Smooth muscle cell (in vitro differentiated cells): ENCODE measurements around the gene GPX2. TPM values are rescaled to one million over a fixed set of nuclear protein-coding genes. Genes with fewer than 3 reads are reported as not detected.

Experiments used
- DNase-seq: peaks from one replicate; lab custom pipeline; 2025; ENCODE audit not compliant: unreplicated experiment; lab: John Stamatoyannopoulos, UW
- H2AFZ ChIP-seq: fragments of 200-600 bp; sonication (generic); 2 replicates; pipeline ENCODE4 v1.6.0; 2016; ENCODE audit warnings: antibody characterized with exemption, low read depth, mild to moderate bottlenecking
- H3F3A ChIP-seq: fragments of 200-600 bp; sonication (generic); 2 replicates; pipeline ENCODE4 v1.6.0; 2017; ENCODE audit warnings: antibody characterized with exemption, low read depth
- H3K27ac ChIP-seq: fragments of 200-600 bp; sonication (generic); 2 replicates; pipeline ENCODE4 v1.5.1; 2016; ENCODE audit warnings: low read depth, mild to moderate bottlenecking
- H3K27me3 ChIP-seq: fragments of 200-600 bp; sonication (generic); 2 replicates; pipeline ENCODE4 v1.6.1; 2016; ENCODE audit warnings: low read depth, mild to moderate bottlenecking
- H3K36me3 ChIP-seq: fragments of 200-600 bp; sonication (generic); 2 replicates; pipeline ENCODE4 v1.5.1; 2016; ENCODE audit warnings: low read depth
- H3K4me1 ChIP-seq: fragments of 200-600 bp; sonication (generic); 2 replicates; pipeline ENCODE4 v1.5.1; 2016; ENCODE audit warnings: low read depth
- H3K4me2 ChIP-seq: fragments of 200-600 bp; sonication (generic); 2 replicates; pipeline ENCODE4 v1.6.0; 2016; ENCODE audit warnings: mild to moderate bottlenecking
- H3K4me3 ChIP-seq: fragments of 200-600 bp; sonication (generic); 2 replicates; pipeline ENCODE4 v1.5.1; 2016; ENCODE audit warnings: mild to moderate bottlenecking
- H3K79me2 ChIP-seq: fragments of 200-600 bp; sonication (generic); 2 replicates; pipeline ENCODE4 v1.6.0; 2016; ENCODE audit warnings: low read depth, mild to moderate bottlenecking
- H3K9ac ChIP-seq: fragments of 200-600 bp; sonication (generic); 2 replicates; pipeline ENCODE4 v1.6.0; 2016; ENCODE audit warnings: low read depth
- H3K9me3 ChIP-seq: fragments of 200-600 bp; sonication (generic); replicated peaks from 2 replicates; pipeline ENCODE4 v1.5.1; 2016; ENCODE audit warnings: low read depth
- H4K20me1 ChIP-seq: fragments of 200-600 bp; sonication (generic); 2 replicates; pipeline ENCODE4 v1.6.0; 2016; ENCODE audit warnings: low read depth
- WGBS: methylation state at CpG from one replicate; pipeline ENCODE4 v1.1.7; 2016; ENCODE audit warnings: low lambda C conversion rate; 5-methylcytosine and 5-hydroxymethylcytosine counted together
- polyA plus RNA-seq: library from polyadenylated mRNA; unstranded; fragments of >200 nt; fragmentation: Nextera tagmentation; extraction: Ambion mirVana; gene quantifications from 2 replicates; pipeline ENCODE4 v1.2.1, GENCODE V29; 2016
- total RNA-seq: library from RNA; depleted of rRNA; stranded (reverse); fragments of >200 nt; gene quantifications from 2 replicates; pipeline ENCODE4 v1.2.3, GENCODE V29; 2014
- TF ChIP-seq, protein P1 (sequence below): fragments of 200-600 bp; sonication (generic); IDR thresholded peaks from 2 replicates; pipeline ENCODE4 v1.5.1; 2017; ENCODE audit warnings: borderline replicate concordance, mild to moderate bottlenecking, antibody characterized with exemption; ENCODE audit not compliant: insufficient read depth, poor library complexity, severe bottlenecking

The GPX2 gene
- total and polyA plus RNA-seq, 2 experiments from 2014 or later: 0.30 to 3.6 TPM

DNA sequence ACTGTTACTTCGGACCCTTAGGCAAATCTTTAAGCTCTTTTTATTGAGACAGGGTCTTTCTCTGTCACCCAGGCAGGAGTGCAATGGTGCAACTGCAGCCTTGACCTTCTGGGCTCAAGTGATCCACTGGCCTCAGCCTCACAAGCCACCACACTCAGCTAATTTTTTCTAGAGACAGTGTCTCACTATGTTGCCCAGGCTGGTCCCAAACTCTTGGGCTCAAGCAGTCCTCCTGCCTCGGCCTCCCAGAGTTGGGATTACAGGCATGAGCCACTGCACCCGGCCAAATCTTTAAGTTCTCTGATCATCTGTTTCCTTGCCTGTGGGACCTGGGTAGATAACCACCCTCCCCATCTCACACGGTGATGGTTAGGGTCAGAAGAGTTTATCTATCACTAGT is 2.3 kb upstream of the GPX2 start:
- no peak for DNase-seq
- H4K20me1 ChIP-seq: peaks cover 4% of the 10 kb centered on the region
- no peak overlapping the region for H3K27ac ChIP-seq
- H3K27me3 ChIP-seq: no peaks in the 10 kb centered on the region
- H3K4me2 ChIP-seq: no peak overlapping the region
- H3K4me3 ChIP-seq: no peak overlapping the region
- no peaks in the 10 kb centered on the region for H3K79me2 ChIP-seq
- no peaks in the 10 kb centered on the region for H3K9me3 ChIP-seq
- H3K36me3 ChIP-seq: no peaks in the 10 kb centered on the region
- no peak overlapping the region for H3K9ac ChIP-seq
- WGBS: 97% methylated on average over 4 of the region's 4 CpGs
- TF ChIP-seq, protein P1, sequence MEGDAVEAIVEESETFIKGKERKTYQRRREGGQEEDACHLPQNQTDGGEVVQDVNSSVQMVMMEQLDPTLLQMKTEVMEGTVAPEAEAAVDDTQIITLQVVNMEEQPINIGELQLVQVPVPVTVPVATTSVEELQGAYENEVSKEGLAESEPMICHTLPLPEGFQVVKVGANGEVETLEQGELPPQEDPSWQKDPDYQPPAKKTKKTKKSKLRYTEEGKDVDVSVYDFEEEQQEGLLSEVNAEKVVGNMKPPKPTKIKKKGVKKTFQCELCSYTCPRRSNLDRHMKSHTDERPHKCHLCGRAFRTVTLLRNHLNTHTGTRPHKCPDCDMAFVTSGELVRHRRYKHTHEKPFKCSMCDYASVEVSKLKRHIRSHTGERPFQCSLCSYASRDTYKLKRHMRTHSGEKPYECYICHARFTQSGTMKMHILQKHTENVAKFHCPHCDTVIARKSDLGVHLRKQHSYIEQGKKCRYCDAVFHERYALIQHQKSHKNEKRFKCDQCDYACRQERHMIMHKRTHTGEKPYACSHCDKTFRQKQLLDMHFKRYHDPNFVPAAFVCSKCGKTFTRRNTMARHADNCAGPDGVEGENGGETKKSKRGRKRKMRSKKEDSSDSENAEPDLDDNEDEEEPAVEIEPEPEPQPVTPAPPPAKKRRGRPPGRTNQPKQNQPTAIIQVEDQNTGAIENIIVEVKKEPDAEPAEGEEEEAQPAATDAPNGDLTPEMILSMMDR: no peak
- H3F3A ChIP-seq: no peaks in the 10 kb centered on the region
- H2AFZ ChIP-seq: no peak overlapping the region
- no peaks in the 10 kb centered on the region for H3K4me1 ChIP-seq

DNA sequence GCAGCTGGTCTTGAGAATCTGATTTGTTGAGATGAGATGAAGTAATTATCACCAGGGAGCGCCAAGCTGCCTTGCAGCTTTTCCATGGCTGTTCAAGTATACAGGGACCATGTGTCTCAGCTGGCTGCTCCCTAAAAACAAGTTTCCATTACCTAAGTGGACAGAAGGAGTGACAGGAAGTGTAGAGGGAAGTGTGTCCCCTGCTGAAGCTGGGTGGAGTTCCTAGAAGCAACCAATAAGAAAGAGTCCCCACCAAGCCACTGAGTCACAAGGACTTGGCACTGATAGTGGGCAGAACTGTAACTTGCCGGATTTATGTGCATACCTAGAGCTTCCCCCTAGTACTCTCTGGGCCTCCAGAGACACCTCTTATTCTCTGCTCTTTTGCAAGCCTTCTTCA is 1.5 kb upstream of the GPX2 start:
- DNase-seq: no peak
- Histone ChIP-seq H4K20me1 (peaks cover 4% of the 10 kb centered on the region), H3F3A (no peaks in the 10 kb centered on the region), H3K79me2 (no peaks in the 10 kb centered on the region), H3K4me1 (no peaks in the 10 kb centered on the region), H3K4me3 (no peak overlapping the region), H2AFZ (no peak overlapping the region), H3K9me3 (no peaks in the 10 kb centered on the region), H3K9ac (no peak overlapping the region), H3K4me2 (no peak overlapping the region), H3K27me3 (no peaks in the 10 kb centered on the region), H3K27ac (no peak overlapping the region), H3K36me3 (no peaks in the 10 kb centered on the region)
- TF ChIP-seq, protein P1: no peak
- 97% methylated on average over 2 of the region's 2 CpGs for WGBS

DNA sequence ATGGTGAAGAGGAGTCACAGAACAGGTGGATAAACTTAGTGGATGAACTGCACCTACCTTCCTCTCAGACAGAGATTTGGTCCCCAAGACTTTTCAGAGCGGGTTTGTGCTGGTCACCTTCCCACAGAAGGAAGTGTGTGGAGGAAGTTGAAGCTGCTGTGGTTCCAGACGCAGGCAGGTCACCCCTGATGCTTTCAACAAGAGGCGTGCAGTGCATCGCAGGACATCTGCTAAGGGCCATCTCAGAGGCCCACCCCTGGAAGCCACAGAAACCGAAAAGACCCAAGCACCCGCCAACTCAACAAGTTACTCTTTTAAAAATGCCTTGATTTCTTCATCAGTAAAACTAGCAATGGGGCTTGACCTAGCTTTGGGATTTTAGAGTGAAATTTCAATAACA is 1.0 kb upstream of the GPX2 start:
- H3K4me1 ChIP-seq: no peaks in the 10 kb centered on the region
- no peak for DNase-seq
- TF ChIP-seq, protein P1: no peak

DNA sequence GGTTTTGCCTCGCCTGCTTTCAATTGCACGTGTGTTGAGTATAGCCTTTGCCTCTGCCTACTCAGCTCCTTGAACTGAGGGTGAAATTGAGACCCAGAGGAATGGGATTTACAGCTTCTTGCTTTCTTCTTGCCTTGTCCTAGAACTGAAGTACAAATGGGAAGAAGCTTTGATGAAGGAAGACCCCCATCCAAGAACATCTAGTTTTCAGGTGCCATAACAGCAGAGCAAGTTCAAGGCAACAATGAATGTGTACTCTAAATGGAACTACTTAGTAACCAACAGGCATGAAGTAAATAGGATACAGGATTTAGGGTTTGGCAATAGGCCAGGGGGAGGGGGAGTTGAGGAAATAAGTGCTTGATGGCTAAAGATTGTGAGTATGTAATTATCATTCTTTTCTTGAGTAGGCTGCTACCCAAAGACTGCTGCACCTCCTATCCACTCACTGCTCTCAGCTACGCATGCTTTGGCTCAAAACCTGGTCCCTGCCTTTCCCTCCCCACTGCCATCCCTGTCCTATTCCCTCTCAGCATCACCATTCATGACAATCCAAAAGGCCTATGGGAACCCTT is 2.1 kb downstream of the GPX2 start:
- TF ChIP-seq, protein P1: no peak
- no peaks in the 10 kb centered on the region for H3K4me1 ChIP-seq
- H3K79me2 ChIP-seq: no peaks in the 10 kb centered on the region
- no peaks in the 10 kb centered on the region for H3K9me3 ChIP-seq
- H3K4me2 ChIP-seq: no peak overlapping the region
- H3K36me3 ChIP-seq: no peaks in the 10 kb centered on the region
- no peak overlapping the region for H3K9ac ChIP-seq
- H2AFZ ChIP-seq: no peak overlapping the region
- H3K4me3 ChIP-seq: no peak overlapping the region
- no peaks in the 10 kb centered on the region for H3F3A ChIP-seq
- H3K27me3 ChIP-seq: no peaks in the 10 kb centered on the region
- 95% methylated on average over 3 of the region's 3 CpGs for WGBS
- H3K27ac ChIP-seq: no peak overlapping the region
- no peak for DNase-seq
- peaks cover 20% of the 10 kb centered on the region for H4K20me1 ChIP-seq

More for the DNA sequence above, 1.0 kb upstream of the GPX2 start:
- Histone ChIP-seq H3K4me2 (no peak overlapping the region), H3K27ac (no peak overlapping the region), H4K20me1 (peaks cover 6% of the 10 kb centered on the region), H3K79me2 (no peaks in the 10 kb centered on the region), H3K27me3 (no peaks in the 10 kb centered on the region), H2AFZ (no peak overlapping the region), H3K9ac (no peak overlapping the region), H3K36me3 (no peaks in the 10 kb centered on the region), H3F3A (no peaks in the 10 kb centered on the region), H3K9me3 (no peaks in the 10 kb centered on the region), H3K4me3 (no peak overlapping the region)
- 94% methylated on average over 6 of the region's 6 CpGs for WGBS
